Epithelial cell of esophagus (primary cell): ENCODE results near the gene UTP4.
"Not testable (repeated sequence)": the region's sequence is repeated elsewhere in the genome, so short reads cannot be mapped to it uniquely, and the experiment has no call there.

Experiments used
- DNase-seq: peaks from one replicate; pipeline ENCODE4 v3.0.0; 2010; ENCODE audit warnings: low read depth
- H3K4me3 ChIP-seq: 2 replicates; pipeline ENCODE4 v1.5.1; 2011; ENCODE audit warnings: mild to moderate bottlenecking, low read length, control low read depth
- CTCF ChIP-seq: IDR thresholded peaks from 2 replicates; pipeline ENCODE4 v1.5.1; 2011; ENCODE audit warnings: low read depth, mild to moderate bottlenecking, low read length, control low read depth, inconsistent platforms; ENCODE audit not compliant: insufficient read depth; ENCODE audit errors: missing control alignments

UTP4 gene

GRCh38 chr16:69145658-69146057, 13.2 kb downstream of the UTP4 start:
- no peak for DNase-seq
- no peak for TF ChIP-seq CTCF
- H3K4me3 ChIP-seq, result no peak overlapping the region

- DNase-seq, result not testable (repeated sequence)
Observed at GRCh38 chr16:69149621-69150020, 17.2 kb downstream of the UTP4 start.

GRCh38 chr16:69150146-69150865, 17.9 kb downstream of the UTP4 start:
- DNase-seq, result peak; percentile 77
- peak; percentile 73 for TF ChIP-seq CTCF

More at GRCh38 chr16:69149621-69150020, 17.2 kb downstream of the UTP4 start:
- not testable (repeated sequence) for H3K4me3 ChIP-seq

GRCh38 chr16:69157196-69157595, 24.7 kb downstream of the UTP4 start:
- H3K4me3 ChIP-seq, result no peak overlapping the region
- TF ChIP-seq CTCF, result no peak
- no peak for DNase-seq

More at GRCh38 chr16:69150146-69150865, 17.9 kb downstream of the UTP4 start:
- no peak overlapping the region for H3K4me3 ChIP-seq

- no peak overlapping the region for H3K4me3 ChIP-seq
- no peak for TF ChIP-seq CTCF
- no peak for DNase-seq
Observed at GRCh38 chr16:69160192-69160591, 27.7 kb downstream of the UTP4 start.

GRCh38 chr16:69165584-69165983, 33.1 kb downstream of the UTP4 start:
- H3K4me3 ChIP-seq, result no peak overlapping the region
- DNase-seq, result no peak
- TF ChIP-seq CTCF, result no peak

GRCh38 chr16:69166221-69166833, 33.9 kb downstream of the UTP4 start:
- no peak overlapping the region for H3K4me3 ChIP-seq
- DNase-seq, result no peak
- no peak for TF ChIP-seq CTCF
